Stimulated activated CD4-positive, alpha-beta T cell treated with anti-CD3 and anti-CD28 coated beads, Interleukin-2, amount 100 ng/mL, for 4 hours (primary cell): ENCODE data around the gene MDH2.
"Not testable (repeated sequence)": the region's sequence is repeated elsewhere in the genome, so short reads cannot be mapped to it uniquely, and the experiment has no call there.

Experiments
- DNase-seq: peaks from one replicate; pipeline ENCODE4 v3.0.0-alpha.2; 2020; ENCODE audit warnings: low read depth

MDH2 gene

DNA sequence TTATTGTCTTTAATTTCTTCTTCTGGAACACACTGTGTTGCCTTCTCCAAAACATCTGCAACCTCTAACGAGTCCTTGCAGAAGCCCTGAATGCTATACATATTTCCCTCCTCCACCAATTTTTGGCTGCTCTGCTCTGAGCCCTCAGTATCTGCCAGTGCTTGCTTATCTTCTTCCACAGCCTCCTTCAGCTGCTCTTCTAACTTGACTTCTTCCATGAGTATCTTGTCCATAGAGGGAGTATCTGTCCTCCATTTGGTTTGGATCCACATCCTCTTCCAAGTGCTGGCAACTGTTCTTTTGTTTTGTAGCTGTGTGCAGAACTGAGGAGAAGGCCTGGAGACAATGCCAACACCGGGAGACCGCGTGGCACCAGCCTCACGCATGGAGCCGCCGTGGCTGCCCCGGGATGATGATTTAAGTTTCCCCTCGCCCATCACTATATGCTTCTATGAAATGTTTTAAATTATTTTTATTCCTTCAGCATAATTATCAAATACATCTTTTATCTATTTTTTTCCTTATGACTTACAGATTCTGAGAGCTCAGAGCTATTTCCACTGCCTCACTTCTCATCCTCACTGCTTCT, 65.2 kb downstream of the MDH2 start:
- not testable (repeated sequence) for DNase-seq

DNA sequence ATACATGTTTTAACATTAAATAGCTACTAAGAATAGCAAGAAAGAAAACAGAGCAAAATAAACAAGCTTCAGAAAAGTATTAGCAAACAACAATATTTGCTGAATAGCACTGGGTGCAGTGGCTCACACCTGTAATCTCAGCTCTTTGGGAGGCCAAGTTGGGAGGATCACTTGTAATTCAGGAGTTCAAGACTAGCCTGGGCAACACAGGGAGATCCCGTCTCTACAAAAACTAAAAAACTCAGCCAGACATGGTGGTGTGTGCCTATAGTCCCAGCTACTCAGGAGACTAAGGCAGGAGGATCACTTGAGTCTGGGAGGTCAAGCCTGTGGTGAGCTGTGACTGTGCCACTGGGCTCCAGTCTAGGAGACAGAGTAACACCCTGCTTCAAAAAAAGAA, 66.8 kb downstream of the MDH2 start:
- DNase-seq: not testable (repeated sequence)
